Upper lobe of left lung (tissue), 4 donors: Measurements from ENCODE around the gene CSNK1G1.

ENCODE experiments used
- EP300 ChIP-seq, 4 donors: sonication (generic); formaldehyde crosslinking; IDR thresholded peaks; one replicate each; pipeline ENCODE4 v1.5.1; 2017; ENCODE audit warnings: antibody characterized with exemption in 4 of 4, control low read depth in 2 of 4
- POLR2A ChIP-seq, 4 donors: fragments of 450-650 bp; IDR thresholded peaks; one replicate each; pipeline ENCODE4 v1.5.1; 2016 to 2017; ENCODE audit warnings: antibody characterized with exemption in 4 of 4, mild to moderate bottlenecking in 2 of 4
- POLR2AphosphoS5 ChIP-seq, 2 donors: sonication (generic); formaldehyde crosslinking; IDR thresholded peaks; one replicate each; pipeline ENCODE4 v1.5.1; 2017; ENCODE audit warnings: antibody characterized with exemption in 2 of 2
- TF ChIP-seq, protein P1 (sequence below), 6 experiments: fragments of 450-650 bp in 4 of 6; fragments of 200-600 bp in 2 of 6; sonication (generic) in 2 of 6; IDR thresholded peaks; one replicate each; pipeline ENCODE4 v1.5.1; 2016 to 2019; ENCODE audit warnings: antibody characterized with exemption in 6 of 6

DNA sequence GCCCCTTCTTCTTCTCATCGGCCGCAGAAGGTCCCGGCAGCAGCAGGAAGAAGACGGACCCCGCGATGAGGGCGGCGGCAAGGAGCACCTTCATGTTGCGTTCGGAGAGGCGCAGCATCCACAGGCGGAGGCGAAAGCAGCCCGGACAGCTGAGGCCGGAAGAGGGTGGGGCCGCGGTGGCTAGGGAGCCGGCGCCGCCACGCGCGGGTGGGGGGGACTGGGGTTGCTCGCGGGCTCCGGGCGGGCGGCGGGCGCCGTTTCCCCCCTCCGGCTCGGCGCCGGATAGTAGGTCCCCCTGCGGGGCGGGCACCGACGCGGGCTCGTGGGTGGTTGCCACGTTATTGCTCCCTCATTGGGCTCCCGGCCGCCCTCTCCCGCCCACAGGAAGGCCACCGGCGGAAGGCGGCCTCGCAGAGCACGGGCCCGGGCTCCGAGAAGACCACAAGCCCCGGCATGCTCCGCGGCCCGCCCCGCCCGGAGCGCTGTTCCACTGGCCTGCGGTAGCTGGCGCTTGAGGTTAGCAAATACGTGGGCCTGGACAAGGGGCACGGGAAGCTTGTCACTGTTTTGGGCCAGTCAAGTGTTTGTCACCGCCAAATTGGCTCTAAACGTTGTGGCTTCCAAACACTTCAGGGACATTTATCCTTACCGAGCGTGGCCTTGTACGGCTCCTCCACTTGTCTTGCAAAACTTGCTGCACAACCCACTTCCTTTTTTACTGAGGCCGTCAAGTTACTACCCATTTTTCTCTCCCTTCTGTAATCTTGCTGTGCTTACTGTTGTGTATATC is 192.9 kb downstream of the CSNK1G1 start, which contains the start of gene PPIB:
- TF ChIP-seq, protein P1, sequence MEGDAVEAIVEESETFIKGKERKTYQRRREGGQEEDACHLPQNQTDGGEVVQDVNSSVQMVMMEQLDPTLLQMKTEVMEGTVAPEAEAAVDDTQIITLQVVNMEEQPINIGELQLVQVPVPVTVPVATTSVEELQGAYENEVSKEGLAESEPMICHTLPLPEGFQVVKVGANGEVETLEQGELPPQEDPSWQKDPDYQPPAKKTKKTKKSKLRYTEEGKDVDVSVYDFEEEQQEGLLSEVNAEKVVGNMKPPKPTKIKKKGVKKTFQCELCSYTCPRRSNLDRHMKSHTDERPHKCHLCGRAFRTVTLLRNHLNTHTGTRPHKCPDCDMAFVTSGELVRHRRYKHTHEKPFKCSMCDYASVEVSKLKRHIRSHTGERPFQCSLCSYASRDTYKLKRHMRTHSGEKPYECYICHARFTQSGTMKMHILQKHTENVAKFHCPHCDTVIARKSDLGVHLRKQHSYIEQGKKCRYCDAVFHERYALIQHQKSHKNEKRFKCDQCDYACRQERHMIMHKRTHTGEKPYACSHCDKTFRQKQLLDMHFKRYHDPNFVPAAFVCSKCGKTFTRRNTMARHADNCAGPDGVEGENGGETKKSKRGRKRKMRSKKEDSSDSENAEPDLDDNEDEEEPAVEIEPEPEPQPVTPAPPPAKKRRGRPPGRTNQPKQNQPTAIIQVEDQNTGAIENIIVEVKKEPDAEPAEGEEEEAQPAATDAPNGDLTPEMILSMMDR (IDR thresholded peaks at IDR 0.05), result peak in 4 of 6 experiments; percentile 19 to 60 (median 41)
- TF ChIP-seq POLR2A (IDR thresholded peaks at IDR 0.05) (peak in 3 of 4 donors; percentile 35 to 84 (median 79)), POLR2AphosphoS5 (IDR thresholded peaks at IDR 0.05) (peak; percentile 67 to 88), EP300 (IDR thresholded peaks at IDR 0.05) (no peak)
